EH (cell line): ENCODE results near the gene FOXI3.

Experiments
- DNase-seq: peaks from one replicate; pipeline ENCODE4 v3.0.0-alpha.2; 2015; ENCODE audit warnings: low read depth

The FOXI3 gene

DNA sequence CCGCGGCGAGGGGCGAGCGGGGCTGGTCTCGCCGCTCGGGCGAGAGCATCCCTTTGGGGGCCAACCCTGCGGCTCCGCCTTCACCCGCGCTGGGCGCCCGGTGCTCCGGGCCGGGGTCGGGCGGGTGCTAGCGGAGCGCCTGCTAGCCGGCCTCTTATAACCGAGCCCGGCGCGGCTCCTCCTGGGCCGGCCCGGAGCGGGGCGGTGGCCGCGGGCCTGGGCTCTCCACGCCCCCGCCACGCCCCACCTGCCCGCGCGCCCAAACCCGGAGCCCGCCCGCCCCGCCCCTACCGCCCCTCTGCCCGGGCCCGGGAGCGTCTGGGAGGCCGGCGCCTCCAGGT, at the start of gene FOXI3:
TSS of gene FOXI3 (minus strand) at position 129 of the 341 bp plus-strand sequence. CDS start 158 bp downstream, outside the sequence.
- no peak for DNase-seq

DNA sequence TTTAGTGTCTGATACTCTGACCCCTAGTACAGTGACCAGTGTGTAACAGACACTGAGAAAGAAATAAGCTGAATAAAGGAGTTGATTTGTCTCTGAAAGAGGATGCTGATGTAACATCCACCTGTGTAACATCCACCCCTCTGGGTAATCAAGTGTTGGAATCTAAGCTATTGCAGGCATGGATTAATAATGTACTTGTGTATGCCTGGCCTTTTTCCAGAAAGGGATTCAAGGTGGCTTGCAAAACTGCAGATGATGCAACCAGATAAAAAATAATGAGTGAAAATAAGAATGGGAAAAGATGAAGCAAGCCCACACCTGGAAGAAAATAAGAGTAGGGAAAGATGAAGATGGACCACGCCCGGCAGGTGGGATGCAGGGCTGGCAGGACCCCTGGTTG, 48.2 kb upstream of the FOXI3 start:
- no peak for DNase-seq

DNA sequence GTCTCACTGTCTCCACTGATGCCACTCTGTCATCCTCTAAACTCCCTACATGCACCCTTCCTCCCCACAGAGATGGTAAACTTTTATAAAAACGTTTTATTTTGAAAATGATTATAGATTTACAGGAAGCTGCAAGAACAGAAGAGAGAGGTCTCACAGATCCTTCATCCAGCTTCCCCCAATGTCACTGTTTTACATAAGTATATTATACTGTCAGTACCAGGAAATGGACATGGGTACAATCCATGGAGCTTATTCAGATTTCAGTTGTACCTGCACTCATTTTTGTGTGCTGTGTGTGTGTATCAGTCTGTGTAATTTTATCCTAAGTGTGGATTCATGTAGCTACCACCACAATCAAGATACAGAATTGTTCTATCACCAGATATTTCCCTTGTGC, 46.7 kb upstream of the FOXI3 start:
- DNase-seq = no peak

DNA sequence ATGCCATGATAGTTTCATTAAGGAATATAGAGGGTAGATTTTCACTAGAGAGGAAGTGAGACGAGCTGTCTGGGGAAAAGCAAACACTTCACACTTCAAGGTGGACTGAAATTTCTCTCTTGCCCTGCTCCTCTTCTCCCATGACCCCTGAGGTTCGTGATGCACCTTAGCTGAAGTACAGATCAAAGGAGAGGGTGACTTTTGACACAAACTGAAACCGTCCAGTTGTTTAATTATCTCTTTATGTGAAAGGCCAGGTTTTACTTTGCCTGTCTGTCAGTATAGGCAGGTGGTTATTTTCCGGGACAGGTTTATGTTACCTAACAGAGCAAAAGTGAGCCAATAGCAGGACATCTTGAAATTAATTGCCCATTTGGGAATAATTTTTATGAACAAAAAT, 41.0 kb upstream of the FOXI3 start:
- no peak for DNase-seq

DNA sequence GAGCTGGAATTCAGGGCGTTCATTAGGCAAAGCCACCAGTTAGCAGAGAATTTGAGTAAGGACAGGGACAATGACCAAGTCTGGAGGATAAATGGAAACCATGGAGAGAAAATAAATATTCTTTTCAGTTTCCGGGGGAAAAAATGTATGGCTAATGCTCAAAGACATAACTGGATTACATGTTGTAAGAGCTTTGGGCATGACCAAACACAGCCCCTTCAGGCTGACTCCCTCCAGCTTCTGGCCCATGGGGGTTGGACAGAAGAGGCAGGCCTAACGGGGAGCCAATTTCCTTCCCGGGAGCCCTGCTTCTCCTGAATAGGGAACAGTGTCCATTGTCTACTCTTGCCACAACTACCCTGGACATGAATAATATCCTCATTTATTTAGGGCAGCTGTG, 39.5 kb upstream of the FOXI3 start:
- DNase-seq = no peak

DNA sequence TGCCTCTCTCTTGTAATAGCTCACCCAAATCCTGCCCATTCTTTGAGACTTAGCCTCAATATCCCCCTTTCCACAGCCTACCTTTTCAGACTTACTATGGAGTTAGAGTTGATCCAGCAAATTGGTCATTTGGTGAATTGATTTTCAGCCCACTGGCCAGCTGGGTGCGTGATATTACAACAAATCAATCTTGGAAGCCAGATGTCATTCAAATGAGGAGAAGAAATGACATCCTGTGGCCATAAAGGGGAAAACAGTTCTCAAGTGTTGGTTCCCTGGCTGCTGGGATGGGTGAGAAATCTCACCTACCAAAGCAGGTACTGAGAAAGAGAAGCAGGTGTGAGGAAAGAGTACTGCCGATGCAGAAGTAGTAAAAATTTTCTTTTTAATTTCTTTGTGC, 36.7 kb upstream of the FOXI3 start:
- DNase-seq = no peak

DNA sequence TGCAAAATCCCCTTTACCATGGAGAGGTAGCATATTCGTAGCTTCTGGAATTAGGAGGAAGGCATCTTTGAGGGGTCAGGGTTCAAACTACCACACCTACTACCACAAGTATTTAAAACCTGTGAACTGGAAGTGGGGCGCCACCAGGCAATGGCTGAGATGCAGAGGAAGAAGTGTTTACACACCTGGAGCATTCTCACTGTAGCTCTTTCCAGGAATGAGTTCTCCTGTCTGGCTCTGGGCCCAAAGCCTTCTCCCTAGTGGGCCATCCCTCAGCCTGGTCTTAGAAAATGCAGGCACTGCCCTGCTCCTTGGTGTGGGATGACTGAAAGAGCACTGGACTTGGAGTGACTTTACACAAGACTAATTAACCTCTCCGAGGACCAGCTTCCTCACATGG, 30.7 kb upstream of the FOXI3 start:
- no peak for DNase-seq

DNA sequence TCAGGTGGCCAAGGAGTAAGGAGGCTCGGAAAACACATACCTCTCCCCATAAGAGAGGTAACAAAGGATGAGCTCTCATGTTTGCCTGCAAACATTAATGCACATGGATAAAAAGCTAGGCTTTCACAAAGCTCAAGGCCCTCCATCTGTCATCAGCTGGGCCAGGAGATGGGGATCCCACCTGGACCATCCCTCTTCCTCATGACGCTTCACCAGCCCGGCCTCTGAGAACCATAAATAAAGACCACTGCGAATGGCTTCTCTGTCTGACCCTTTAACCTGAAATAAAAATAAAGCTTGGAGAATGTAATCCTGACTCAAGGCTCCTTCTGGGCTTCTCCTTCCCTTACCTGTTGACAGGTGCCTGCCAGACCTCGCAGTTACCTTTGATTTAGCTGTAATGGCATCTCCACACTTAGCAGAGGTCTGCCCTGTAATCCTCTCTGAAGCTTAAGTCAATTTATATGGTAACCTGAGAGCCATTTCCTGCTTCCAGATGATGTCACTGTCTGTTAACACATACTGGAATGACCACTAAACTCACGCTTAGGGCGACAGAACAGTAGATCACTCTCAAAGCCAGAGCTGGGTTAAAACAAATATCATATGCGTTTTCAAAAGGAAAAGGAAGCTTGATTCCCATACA, 29.3 kb upstream of the FOXI3 start:
- peak; percentile 44 for DNase-seq

DNA sequence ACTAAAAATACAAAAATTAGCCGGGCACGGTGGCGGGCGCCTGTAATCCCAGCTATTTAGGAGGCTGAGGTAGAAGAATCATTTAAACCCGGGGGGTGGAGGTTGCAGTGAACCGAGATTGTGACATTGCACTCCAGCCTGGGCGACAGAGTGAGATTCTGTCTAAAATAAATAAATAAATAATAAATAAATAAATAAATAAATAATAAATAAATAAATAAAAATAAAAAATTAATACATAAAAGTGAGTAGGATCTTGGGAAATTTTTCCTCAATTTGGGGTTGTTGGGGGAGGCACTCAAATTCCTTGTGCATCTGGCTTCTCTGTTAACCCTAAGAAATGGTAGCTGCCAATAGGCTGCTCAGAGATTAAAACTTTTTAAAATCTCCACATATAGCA, 20.3 kb upstream of the FOXI3 start:
- no peak for DNase-seq

DNA sequence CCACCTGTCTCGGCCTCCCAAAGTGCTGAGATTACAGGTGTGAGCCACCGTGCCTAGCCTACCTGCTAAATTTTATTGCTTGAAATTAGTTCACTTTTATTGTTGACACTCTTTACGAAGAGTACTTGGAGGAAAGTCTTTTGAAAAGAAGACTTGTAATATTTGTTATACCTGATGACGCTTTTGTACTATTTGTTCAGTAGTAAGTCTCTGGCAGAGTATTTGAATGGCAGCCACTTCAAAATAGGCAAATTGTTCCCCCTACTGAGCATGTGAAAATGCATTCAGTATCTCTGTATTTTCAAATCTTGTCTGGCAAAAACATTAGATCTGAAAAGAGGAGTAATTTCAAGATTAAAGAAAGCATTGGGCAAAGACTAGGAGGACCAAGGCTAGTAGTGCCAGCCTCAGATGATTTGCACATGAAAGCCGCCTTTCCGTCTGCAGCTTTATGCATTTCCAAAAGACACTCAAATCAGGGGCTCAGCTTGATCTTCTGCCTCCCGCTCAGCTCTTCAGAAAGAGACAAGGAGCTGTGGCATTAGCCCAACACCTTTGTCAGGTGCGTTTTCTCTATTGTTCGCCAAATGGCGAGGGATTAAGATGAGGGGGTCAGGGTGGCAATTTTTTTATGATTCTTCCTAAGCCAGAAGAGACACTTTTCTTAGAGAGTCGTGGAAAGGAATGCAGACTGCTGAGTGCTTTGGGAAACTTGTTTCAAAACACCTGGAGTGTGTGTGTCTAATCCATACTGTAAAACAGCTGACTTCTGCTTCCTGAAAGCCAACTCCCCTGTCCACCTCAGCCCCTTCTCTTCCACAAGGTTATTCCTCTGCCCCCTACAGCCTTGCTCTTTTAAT, 18.8 kb upstream of the FOXI3 start:
- no peak for DNase-seq

DNA sequence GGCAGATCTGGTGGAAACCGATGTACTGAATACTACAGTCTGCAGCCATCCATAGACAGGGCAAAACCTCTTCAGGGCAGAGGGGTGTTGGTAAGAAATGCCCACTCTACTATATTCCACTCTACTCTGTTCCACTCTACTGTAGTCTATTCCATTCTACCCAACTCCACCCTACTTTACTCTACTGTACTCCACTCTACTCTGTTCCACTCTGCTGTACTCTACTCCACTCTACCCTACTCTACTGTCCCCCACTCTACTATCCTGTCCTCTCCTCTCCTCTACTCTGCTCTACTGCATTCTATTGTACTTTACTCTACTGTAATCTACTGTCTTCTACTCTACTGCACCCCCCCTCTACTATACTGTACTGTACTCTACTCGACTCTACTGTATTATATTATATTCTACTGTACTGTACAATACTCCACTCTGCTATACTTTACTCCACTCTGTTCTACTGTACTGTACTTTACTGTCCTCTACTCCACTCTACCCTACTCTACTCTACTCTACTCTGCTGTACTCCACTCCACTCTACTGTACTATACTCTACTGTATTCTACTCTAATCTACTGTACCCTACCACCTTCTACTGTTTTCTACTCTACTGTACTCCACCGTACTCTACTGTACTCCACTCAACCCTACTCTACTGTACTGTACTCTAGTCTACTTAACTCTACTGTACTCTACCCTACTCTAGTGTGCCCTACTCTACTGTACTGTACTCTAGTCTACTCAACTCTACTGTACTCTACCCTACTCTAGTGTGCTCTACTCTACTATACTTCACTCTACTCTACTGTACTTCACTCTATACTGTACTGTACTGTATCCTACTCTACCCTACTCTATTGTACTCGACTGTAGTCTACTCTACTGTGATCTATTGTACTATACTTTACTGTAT, 17.0 kb upstream of the FOXI3 start:
- DNase-seq = no peak

DNA sequence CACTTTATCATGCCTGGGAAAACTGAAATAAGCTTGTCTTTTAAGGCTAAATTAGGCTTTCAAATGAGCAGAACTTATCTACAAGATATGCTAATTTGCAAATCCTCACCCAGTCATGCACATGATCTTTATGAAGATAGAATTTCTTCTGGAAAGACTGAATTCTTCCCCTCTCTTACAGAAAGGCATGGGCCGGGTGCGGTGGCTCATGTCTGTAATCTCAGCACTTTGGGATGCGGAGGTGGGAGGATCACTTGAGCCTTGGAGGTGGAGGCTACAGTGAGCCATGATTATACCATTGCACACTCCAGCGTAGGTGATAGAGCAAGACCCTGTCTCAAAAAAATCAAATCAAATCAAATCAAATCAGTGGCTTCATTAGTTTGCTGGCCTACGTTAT, 11.7 kb upstream of the FOXI3 start:
- DNase-seq = no peak

DNA sequence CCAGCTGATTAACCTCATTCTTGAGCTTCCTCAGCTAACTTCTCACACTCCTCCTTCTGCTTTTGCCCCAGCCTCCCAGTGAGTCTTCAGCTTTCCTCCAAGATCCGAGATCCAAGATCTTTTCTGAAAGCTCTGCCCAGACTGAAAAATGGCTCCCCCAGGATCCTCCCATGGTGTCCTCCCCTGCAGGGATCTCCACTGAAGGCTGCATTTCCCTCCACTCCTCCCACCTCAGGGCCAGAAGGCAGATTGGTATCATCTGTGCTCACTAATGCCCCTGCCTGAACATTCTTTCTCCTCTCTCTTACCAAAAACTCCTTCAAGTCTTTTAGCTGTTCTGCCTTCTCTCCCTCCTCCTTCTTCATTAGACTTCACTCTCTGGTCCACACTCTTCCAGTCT, 6.1 kb upstream of the FOXI3 start:
- DNase-seq = no peak

DNA sequence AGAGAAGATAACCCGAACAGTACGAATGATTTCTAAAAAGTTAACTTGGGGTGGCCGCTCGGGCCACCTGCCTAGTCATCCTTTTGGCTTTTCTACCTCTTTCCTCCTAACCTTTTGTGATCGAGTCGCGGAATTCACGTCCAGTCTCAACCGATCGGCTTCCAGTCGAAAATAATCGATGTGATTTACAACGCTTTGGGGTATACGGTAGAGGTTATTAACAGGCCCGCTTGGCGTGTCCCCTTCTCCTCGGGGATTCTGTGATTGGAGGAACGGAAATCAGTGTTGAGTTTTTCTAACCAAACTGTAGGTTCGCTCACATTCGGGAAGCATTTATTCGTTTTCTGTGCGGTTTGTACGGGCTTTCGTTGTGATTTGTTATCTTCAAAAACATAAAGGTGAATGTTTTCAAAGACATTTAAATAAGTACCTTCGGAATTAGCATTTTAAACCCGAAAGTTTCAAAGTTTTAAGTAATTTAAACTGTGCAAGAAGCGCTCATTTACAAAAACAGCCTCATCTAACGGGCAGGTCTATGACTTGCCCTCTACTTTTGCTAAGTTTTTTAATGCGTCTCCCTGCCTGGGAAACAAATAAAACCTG, 588 bp upstream of the FOXI3 start:
- DNase-seq = peak; percentile 13

DNA sequence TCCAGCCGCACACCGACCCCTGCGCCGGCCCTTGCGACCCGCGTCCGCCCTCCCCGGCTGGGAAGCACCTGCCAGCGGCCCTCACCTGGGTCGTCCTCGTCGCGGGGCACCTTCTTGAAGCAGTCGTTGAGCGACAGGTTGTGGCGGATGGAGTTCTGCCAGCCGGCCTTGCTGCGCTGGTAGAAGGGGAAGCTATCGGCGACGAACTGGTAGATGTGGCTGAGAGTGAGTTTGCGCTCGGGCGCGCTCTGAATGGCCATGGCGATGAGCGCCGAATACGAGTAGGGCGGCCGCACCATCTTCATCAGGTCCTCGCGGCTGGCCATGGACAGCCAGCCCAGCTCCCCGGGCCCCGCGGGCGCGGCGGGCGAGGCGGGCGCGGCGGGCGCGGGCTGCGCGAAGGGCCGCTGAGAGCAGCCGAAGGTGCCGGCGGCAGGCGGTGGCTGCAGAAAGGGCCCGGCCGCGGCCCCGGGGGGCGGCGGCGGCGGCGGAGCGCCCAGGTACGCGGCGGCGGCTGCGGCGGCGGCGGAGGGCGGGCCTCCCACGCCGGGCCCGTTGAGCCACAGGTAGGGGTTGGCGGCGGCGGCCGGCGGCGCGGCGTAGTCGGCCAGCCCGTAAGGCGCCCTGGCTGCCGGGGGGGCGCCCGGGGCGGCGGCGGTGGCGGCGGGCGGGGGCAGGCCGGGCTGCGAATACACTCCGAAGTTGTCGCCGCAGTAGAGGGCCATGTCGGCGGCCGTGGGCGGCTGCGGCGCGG, 505 bp downstream of the FOXI3 start:
- DNase-seq = no peak

DNA sequence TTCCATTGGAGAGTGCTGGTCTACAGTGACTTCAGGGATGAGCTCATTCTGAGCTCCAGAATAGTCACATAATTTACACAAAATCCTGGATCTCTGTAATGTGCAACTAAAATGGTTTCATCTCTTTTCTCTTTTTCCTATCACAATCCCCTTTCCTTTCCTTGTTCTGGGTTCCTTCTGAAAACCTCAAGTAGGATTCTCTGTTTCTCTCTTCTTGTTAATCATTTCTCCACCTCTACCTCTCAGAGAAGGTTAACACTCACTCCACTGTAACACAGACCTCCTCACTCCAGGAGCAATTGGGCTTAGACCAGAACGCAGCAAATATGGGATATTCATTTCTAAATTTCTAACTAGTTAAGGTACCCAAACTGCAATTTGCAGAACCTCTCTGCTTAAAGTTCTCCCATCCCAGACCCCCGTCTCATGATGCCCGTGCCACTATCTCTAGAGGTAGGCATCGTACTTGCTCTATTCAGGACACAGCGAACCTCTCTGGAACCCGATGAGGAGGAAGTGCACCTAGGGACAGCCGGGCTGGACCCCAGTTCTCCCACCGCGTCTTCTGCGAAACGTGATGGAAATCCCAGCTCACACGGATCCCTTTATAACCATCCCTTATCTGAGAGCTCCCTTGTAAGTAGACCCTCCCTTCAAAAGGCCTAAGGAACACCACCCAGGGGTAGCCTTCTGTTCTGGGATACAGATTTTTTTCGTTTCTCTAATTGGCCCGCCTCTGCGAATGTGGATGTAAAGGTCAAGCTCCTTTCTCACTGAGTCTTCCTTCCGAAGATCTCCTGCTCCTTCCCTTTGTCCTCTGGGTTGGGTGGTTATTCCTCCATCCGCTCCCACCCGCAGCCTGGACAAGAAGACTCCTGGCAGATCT, 1.3 kb downstream of the FOXI3 start:
- DNase-seq = no peak

DNA sequence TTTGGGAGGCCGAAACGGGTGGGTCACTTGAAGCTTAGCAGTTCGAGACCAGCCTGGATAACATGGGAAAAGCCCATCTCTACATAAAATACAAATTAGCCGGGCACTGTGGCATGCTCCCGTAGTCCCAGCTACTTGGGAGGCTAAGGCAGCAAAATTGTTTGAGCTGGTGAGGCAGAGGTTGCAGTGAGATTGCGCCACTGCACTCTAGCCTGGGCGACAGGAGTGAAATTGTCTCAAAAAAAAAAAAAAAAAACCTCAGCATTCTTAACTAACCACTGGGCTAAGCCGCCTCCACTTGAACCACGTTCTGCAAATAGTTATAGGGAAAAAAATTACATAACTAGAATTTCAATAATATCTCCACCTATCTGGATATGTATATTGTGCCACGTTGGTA, 2.3 kb downstream of the FOXI3 start:
- DNase-seq = no peak

DNA sequence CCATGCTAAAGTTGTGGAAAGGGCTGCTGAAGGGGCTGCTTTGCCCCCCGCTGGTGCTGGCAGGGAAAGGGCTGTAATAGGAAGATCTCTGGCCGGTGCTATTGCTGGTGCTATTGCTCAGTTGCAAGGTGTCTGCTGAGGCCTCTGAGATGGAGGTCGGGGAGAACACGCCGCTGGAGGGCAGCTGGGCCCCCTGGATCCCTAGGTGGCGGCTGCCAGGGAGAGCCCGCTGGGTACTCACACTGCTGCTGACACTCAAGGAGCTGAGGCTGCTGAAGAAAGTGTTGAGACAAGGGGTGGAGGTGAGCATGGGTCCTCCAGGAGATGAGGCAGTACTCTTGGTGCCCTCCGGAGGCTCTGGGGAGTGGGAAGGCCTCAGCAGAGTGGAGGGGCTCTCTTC, 4.2 kb downstream of the FOXI3 start:
- DNase-seq = no peak

DNA sequence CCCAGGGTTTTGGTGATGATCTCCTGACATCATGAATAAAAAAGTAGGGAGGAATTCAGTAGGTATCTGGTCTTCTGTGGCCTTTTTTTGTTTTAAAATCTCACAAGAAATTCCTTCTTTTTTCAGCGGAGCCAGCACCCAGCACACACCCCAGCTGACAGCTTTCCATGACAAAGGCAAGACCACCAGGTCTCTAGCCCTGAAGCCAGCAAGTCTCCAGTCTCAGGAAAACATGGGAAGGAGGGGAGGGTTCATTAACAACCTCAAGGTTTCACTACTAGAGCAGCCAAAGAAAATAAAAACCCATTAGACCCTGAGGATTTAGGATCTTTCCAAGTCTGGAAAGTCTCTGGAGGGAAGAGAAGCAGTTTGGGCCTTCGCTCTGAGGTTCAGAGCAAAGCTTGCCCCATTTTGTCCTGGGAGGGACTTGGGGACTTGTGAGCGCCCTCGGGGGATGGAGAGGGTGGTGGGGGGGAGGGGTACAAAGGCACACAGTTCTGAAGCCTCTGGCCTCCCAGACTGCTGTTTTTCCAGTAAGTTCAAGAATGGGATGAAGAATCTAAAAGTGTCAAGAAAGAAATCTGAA, 9.0 kb downstream of the FOXI3 start:
- no peak for DNase-seq

DNA sequence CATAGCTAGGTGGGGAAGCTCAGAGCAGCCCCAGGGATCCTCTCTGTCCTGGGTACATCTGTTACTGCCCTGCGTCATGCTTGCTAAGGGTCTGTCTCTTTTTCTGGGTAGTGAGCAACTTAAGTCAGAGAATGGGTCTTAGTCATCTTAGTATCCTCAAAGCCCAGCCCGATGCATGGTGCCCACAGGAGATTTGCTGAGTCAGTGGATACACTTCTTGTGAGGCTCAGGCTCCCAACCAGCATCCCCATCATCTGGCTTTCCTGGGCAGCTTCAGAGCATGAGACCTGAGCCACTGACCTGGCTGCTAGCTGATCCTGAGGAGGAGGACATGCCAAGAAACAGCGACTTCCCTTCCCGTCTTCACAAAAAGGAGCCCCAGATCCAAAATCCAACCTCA, 10.0 kb downstream of the FOXI3 start:
- no peak for DNase-seq
